COLO668 (cell line): ENCODE measurements around the gene CCDC170.

ENCODE experiments used
- DNase-seq: peaks from one replicate; lab custom pipeline; 2025; ENCODE audit not compliant: unreplicated experiment; lab: John Stamatoyannopoulos, UW

The CCDC170 gene

DNA sequence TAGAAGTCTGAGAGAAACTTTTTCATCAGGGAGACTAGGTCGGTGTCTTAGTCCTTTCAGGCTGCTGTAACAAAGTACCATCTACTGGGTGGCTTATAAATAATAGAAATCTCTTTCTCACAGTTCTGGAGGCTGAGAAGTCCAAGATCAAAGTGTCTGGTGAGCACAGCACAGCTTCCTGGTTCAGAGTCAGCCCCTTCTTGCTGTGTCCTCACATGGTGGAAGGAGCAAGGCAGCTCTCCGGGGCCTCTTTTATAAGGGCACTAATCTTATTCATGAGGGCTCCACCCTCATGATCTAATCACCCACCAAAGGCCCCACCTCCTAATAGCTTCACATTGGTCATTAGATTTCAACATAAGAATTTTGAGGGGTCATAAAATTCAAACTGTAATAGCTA lies 122.8 kb downstream of the CCDC170 start:
- no peak for DNase-seq

DNA sequence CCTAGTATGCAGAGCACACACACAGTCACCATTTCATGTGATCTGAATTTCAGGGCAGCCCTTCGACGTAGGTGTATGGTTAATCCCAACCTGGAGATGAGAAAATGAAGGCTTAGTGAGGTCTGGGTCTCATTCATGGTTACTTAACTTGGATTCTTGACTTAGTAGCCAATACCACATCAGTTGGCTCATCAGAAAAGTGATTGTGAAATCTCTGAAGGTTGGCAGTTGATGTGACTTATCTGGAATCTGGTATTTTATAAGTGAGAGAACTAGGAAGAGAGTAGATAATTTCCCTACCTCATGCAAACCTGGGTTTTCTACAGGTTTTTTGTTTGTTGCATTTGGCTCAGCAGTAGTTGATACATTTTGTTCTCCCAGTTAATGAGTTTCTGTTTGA lies 123.7 kb downstream of the CCDC170 start:
- DNase-seq, result no peak

DNA sequence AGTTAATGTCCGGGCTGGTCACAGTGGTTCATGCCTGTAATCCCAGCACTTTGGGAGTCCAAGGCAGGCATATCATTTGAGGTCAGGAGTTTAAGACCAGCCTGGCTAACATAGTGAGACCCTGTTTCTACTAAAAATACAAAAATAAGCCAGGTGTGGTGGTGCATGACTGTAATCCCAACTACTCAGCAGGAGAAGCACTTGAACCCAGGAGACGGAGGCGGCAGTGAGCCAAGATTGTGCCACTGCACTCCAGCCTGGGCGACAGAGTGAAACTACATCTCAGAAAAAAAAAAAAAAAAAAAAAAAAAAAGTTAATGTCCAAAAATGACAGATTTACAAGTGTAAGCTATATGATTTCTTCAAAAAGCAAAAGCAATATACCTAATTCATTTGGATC lies 124.9 kb downstream of the CCDC170 start:
- DNase-seq, result no peak

DNA sequence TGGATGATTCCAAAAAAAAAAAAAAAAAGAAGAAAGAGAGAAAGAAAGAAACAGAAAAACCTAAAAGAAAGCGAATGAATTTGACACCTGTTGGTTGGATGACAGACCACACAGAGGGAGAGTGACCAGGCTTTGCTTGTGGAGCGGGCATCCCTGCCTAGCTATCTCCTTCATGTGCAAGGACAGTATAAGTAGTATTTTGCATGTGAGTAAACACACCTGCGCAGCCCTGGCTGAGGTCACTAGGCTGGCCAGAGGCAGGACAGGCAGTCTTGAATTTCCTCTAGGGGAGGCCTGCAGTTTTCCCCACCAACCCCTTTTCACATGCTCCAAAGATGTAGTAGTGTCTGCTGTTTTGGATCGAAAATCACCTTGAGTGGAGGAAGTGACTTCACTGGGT lies 126.4 kb downstream of the CCDC170 start:
- DNase-seq, result peak; percentile 69

DNA sequence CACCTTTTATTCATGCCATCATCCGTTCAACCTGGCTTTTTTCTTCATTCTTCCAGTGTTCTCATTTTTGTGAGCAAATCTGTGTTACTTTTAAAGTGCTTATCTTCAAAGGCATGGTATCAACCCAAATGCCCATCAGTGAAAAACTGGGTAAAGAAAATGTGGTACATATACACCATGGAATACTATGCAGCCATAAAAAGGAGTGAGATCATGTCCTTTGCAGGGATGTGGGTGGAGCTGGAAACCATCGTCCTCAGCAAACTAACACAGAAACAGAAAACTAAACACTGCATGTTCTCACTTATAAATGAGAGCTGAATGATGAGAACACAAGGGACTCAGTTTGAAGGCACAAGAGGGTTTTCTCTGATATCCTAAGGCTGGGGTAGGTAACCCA lies 130.3 kb downstream of the CCDC170 start:
- DNase-seq, result no peak

DNA sequence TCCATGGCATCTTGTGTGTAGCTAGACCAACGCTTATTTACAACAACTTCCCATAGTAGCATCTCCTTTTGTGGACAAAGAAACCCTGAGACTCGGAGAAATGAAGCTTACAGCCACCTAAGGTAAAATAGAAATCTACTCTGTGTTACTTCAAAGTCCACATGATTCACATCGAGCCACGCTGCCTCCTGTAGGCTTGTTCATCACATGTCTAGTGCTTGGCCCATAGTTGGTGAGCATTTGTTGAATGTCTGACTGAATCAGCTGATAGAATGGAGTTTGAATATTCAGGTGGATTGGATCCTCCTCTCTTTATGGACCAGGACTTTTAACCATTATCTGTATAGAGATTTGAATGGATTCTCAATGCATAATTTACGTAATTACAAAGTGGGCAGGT lies 130.7 kb downstream of the CCDC170 start:
- no peak for DNase-seq

DNA sequence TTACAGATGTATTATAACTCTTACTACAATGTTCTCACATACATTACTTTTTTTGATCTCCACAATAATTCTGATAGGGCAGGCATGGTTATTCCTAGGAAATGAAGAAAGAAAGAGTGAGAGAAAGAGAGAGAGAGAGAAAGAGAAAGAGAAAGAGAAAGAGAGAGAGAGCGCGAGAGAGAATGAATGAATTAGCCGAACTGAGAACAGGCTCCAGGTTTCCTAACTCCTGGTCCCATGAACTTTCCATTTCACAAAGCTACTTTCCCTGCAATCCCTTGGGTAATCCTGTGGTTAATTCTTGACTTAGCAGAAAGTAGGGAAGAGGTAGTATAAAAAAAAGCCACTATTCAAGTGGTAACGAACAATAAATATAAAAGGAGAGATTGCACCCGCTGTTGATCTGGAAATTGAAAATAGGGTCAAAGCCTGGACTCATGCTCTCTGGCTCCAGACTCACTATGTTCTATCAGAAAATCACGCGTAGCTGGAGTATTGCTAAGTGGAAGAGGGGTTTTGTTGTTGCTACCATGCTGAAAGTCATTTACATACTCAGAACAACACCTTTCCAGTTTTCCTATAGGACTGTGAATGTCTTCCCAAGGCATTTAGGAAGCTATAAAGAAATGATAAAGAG lies 131.2 kb downstream of the CCDC170 start:
- no peak for DNase-seq

DNA sequence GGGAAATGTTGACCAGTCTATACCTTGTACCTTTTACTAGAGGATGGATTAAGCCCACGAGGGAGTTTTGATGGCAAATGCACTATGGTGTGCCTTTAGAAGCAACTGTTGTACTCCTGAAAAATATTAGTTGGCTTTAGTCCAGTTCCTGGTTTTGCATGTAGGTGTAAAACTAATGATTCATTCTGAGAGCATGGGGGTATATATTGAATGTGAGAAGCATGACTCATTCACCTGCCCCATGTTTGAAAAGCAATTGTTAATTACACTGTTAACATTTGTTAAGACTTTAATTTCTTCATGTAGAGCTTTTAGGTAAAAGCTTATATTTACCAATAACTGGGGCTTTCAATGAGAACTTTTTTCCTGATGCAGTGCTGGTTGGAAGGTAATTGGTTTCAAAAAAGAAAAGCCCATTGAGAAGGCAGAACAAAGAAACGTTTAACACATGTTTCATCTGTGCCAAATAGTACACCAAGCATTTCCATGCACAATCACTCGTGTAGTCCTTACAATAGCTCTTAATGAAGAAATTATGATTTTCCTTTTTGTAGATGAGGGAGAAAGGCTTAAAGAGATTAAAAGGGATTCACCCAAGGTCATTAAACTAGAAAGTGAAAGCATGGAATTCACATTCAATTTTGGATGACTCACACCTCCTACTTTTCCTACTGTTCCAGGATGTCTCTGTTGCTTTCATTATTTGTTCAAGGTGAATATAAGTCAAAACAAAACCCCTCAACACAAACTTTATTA lies 134.1 kb downstream of the CCDC170 start:
- no peak for DNase-seq

DNA sequence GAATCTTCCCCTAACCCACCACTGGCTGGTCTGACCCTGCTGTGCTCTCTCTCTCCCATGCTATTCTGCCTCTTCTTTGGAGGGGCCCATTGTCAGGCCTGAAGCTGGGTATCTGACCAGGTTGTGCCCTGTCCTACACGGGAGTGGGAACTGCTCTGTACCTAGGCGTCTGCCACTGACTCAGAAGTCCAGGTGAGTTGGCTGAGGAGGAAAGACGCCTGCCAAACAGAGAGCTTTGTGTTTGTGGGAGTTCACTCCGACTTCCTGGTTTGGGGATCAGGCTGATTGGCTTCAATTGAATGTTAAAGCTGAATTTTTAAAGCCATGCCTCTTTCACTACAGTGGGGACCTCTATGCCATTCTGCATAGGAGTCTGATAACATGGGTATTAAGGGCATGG lies 136.0 kb downstream of the CCDC170 start:
- DNase-seq, result no peak

DNA sequence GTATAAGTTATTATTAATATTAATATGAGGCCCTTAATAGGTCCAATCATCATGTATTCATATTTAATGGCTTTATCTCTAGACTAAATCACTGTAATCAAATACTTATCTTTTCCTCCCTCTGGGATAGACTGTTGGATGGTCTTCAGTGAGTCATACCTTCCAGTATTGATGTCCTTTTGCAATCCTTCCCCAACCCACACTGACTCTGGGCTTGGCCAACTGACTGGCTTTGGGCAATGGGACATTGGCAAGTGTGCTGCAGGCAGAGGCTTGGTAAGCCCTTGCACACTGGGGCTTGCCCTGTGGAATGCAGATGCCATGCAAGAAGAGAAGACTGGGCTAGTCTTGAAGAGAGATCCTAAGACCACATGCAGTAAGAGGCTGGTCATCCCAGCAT lies 136.6 kb downstream of the CCDC170 start:
- no peak for DNase-seq

DNA sequence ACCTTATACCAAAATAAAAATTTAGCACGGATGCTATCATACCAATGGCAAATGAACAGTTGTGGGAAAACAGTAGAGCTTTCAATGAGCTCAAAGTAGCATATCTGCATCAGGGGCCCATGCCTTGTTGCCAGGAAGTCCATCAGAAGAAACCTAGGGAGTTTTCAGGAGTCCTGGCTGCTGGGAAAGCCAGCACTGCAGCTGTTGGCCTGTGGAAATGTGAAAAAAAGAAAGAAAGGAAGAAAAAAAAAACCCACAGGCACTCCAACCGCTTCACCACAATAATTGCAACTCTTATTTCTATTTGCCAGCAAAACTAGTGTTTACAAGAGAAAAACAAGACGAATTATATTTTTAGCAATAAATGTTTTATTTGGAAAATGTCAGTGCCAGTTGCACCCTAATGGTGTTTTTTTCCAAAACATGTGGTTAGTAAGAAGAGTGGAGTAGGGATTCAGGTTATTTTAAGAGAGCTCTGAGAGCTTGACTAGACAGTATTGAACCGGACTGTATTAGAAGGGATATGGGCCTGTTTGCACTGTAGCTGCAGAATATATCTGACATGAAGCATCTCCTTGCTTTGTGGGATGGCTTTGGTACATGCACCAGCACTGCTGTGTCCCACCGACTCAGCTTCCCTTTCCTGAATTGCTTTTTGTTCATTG lies 137.3 kb downstream of the CCDC170 start:
- no peak for DNase-seq

DNA sequence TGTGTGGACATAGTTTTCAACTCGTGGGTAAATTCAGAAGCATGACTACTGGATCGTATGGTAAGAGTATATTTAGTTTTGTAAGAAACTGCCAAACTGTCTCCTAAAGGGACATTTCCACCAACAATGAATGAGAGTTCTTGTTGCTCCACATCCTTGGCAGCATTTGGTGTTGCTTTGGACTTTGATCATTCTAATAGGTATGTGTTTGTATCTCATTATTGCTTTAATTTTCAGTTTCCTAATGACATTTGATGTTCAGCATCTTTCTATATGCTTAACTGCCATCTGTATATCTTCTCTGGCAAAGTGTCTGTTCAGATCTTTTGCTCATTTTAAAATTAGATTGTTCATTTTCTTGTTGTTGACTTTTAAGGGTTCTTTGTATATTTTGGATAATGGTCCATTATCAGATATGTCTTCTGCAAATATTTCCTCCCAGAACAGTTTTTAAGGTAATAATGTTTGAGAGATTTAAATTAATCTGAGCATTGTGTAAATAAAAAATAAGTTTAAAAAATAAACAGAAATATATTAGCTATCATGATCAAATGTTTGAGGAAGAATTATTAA lies 138.7 kb downstream of the CCDC170 start:
- no peak for DNase-seq

DNA sequence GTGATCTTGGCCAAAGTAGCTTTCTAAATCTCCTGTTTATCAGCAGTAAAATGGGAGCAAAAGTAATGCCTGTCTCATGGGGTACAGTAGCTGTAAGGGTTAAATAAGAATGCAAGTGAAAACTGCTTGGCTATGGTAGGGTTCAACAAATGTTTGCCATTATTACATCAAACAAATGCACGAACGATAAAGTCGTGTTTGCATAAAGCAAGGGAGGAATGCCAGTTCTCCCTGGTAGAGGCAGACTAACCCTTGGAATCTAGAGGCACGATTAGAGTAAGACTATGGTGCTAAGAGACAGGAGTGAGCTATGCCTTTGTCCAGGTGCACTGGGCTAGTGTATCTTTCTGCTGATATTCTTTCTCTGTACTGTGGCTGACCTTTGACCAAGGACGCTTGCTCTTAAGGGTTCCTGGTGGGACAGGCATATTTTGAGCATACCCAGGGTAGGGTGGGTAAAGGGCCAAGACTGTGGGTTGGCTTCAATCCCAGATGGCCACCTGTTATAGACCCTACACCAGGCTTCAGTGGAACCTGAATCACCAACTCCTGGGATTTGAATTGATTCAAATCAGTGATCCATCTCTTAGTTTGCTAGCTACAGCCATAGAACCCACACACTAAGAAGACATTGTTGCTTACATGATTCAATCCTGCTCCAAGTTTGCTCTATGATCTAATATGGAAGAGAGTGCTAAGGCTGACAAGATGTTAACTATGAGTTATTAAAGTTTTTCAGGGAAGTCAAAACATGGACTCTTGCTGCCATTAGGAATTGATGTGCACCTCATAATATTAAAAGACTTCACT lies 139.9 kb downstream of the CCDC170 start:
- no peak for DNase-seq

DNA sequence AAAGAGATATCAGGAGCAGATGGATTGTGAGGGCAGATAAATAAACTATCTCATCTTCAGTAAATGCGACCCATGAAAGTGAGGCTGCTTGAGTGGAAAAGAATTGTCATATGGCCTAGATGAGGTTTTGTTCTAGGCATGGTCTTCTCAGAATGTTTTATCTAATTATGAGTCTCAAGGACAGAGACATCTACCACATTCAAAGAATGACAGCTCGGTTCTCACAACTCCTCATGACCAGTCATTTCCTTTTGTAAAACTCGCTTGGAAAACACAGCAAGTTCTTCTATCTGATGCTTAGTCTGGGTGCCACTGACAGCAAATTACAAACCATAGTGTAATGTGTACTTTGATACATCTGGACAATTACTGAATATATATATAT lies 140.5 kb downstream of the CCDC170 start:
- no peak for DNase-seq

DNA sequence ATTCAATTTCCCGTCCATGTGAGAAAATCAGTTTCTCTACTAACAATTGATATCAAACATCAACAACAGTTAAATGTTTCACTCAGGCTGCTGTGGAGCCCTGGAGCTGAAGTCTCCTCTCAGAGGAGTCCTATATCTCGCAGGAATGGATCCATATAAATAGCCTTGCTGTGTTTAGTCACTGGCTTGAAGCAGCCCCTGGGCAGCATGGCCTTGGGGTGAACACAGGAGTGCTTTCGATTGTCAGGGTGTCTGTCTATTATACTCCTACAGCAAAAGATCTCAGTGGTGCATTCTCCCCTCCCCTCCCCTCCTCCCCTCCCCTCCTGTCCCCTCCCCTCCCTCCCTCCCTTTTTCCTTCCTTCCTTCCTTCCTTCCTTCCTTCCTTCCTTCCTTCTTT lies 141.9 kb downstream of the CCDC170 start:
- DNase-seq, result no peak

DNA sequence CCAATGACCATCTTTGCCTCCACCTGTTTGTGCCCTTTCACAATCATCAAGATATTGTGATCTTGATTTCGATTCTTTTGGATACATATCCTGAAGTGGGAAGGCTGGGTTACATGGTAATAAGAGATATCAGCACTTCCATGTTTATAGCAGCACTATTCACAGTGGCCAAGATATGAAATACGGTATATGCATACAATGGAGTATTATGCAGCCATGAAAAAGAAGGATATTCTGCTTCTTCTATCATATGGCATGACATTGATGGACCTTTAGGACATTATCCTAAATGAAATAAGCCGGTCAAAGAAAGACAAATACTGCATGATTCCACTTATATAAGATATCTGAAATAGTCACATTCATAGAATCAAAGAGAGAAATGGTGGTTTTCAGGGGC lies 144.0 kb downstream of the CCDC170 start:
- no peak for DNase-seq

DNA sequence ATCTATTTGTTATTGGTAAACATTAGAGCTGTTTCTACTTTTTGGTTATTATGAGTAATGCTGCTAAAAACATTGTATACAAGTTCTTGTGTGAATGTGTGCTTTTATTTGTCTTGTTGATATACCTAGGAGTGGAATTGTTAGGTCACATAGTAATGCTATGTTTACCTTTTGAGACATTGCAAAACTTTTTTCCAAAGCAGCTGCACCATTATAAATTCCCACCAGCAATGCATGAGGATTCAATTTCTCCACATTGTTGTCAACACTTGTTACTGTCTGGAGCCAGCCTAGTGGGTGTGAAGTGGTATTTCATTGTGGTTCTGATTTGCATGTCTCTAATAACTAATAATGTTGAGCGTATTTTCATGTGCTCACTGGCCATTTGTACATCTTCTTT lies 145.9 kb downstream of the CCDC170 start:
- no peak for DNase-seq

DNA sequence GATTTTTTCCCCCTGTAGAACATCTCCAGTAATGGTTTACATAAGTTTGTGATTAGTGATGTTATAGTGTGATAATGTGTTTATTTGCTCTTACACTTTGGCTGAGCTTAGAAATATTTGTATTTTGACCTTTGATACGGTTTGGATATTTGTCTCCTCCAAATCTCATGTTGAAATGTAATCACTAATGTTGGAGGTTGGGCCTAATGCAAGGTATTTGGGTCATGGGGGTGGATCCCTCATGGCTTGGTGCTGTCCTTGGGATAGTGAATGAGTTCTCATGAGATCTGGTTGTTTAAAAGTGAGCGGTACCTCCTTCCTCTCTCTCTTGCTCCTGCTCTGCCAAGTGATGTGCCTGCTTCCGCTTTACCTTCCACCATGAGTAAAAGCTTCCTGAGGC lies 147.2 kb downstream of the CCDC170 start:
- no peak for DNase-seq

DNA sequence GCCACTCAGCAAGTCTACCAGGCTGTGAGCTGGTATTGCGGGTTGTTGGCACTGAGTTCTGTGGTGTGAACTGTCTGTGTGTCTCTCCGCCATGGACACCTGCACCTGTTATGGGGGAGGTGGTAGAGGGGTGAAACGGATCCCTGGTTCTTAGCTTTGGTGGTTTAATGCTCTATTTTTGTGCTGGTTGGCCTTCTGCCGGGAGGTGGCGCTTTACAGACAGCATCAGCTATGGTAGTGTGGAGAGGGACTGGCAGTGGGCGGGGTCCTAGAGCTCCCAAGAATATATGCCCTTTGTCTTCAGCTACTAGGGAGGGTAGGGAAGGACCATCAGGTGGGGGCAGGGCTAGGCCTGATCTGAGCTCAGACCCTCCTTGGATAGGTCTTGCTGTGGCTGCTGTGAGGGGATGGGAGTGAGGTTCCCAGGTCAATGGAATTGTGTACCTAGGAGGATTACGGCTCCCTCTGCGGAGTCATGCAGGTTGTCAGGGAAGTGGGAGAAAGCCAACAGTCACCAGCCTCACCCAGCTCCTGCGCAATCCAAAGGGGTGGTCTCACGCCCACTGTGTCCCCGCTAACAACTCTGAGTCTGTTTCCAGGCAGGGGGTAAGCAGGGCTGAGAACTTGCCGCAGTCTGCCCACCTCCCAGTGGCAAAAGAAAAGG lies 154.3 kb downstream of the CCDC170 start:
- no peak for DNase-seq

DNA sequence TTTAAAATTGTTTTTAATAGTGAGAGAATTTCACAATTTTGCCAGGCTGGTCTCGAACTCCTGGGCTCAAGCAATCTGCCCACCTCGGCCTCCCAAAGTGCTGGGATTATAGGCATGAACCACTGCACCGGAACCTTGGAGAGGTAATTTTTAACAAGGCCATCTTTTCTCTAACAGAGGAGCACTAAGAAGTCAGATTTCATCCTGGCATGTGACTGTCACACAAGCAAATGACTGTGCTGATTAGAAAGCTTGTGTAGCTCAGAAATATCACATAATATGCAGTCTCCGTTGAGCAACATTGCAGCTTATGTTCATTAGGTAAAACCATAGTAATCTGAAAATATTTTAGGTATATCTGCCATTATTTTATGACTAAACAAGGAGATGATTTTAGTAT lies 156.0 kb downstream of the CCDC170 start:
- no peak for DNase-seq

DNA sequence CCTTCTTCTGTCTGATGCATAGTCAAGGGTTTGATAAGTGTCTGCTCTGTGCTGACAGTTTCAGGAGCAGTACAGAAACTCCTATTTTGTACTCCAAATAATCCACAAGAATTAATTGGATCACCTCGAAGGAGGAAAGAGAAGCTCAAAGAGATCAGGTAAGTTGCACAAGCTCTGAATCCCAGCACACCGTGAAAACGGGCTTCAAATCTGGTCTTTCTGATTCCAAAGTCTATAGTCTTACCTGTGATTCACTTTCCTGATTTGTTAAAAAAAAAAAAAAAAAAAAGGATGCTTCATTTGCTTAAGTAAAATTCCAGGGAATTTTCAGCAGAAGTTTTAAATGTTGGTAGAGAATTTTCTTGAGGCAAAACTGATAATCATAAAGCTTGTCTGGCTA lies 157.8 kb downstream of the CCDC170 start:
- no peak for DNase-seq
